SU-DHL-6 (cell line): ENCODE data around the gene KLHDC8A.

Experiments
- CTCF ChIP-seq: fragments of 200-600 bp; sonication (generic); IDR thresholded peaks from one replicate; pipeline ENCODE4 v1.5.1; 2017; ENCODE audit warnings: antibody characterized with exemption, mild to moderate bottlenecking, low read length, moderate library complexity; ENCODE audit not compliant: insufficient read depth, poor library complexity, severe bottlenecking
- EZH2phosphoT487 ChIP-seq: fragments of 200-600 bp; sonication (generic), shearing (Covaris generic); conservative IDR thresholded peaks from 2 replicates; pipeline ENCODE4 v1.6.1; 2018; ENCODE audit warnings: mild to moderate bottlenecking, antibody characterized with exemption, low read length, moderate library complexity, mixed read lengths

- no peak for TF ChIP-seq CTCF
- TF ChIP-seq EZH2phosphoT487 = no peak
These were observed 15.3 kb upstream of the KLHDC8A start for GRCh38 chr1:205371871-205372660.
